Measurements from ENCODE around the gene R3HDM2. TPM values are rescaled to one million over a fixed set of nuclear protein-coding genes. Genes with fewer than 3 reads are reported as not detected.
A peak's percentile ranks its signal among the peaks of the same experiment; 100 is the strongest.
"Not testable (repeated sequence)": the region's sequence is repeated elsewhere in the genome, so short reads cannot be mapped to it uniquely, and the experiment has no call there.

Gene R3HDM2
- total RNA-seq, 1 experiment from 2014 or later: 16.6 TPM

- no peak for DNase-seq (ENCODE audit: low read depth)
Observed at GRCh38 chr12:57330992-57331391, 99.9 kb downstream of the R3HDM2 start.

DNA sequence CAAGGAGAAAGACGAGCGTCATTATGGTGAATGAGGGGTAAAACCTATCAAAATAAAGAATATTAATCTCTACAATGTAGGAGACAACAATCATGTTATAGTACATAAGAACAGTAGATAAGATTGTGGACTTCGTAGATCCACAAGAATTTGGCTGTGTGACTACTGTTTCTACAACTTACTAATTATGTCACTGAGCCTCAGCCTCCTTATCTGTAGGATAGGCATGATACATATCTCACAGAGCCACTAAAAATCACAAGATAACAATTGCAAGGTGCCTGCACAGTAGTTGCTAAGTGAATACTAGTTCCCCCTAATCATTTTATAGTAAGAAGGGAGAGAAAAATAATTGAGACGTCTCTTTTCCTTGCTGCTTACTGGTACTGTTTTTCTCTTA lies 101.6 kb downstream of the R3HDM2 start:
- DNase-seq (ENCODE audit: low read depth): no peak

DNA sequence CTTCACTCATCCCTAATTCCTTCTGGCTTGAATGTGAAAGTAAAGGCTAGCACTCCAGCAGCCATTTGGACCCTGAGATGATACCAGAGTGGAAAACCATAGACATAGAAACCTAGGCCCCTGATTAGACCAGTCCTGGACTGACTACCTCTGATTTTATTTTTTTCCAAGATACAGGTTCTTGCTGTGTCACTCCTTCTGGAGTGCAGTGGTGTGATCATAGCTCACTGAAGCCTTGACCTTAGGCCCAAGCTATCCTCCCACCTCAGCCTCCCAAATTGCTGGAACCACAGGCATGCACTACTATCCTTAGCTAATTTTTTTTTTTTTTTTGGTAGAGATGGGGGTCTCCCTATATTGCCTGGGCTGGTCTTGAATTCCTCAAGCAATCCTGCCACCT lies 105.4 kb downstream of the R3HDM2 start:
- no peak for DNase-seq (ENCODE audit: low read depth)

GRCh38 chr12:57323416-57323815 lies 107.4 kb downstream of the R3HDM2 start:
- no peak for DNase-seq (ENCODE audit: low read depth)

DNA sequence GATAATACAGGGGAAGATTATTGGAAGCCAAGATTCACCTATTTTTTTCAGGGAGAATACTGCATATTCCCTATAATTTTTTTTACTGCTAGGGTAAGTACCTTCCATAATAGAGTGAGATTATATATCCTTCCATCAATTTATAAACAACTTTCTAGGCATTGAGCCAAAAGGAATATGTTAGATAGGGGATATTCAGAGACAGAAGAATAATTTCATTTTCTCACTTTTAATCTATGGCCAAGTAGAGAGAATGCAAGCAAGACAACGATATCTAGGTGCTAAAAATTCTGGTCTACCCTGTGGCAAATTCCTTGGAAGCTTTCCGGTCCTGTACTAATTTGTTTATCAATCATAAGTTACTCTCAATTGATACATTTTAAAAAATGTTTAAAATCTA lies 110.2 kb downstream of the R3HDM2 start:
- no peak for DNase-seq (ENCODE audit: low read depth)

- DNase-seq (ENCODE audit: low read depth): no peak
Observed at GRCh38 chr12:57319678-57320469, 111.0 kb downstream of the R3HDM2 start.

- DNase-seq (ENCODE audit: low read depth): no peak
Observed at GRCh38 chr12:57315681-57316080, 115.2 kb downstream of the R3HDM2 start.

GRCh38 chr12:57312287-57312686 lies 118.6 kb downstream of the R3HDM2 start:
- peak; percentile 34 for DNase-seq (ENCODE audit: low read depth)

DNA sequence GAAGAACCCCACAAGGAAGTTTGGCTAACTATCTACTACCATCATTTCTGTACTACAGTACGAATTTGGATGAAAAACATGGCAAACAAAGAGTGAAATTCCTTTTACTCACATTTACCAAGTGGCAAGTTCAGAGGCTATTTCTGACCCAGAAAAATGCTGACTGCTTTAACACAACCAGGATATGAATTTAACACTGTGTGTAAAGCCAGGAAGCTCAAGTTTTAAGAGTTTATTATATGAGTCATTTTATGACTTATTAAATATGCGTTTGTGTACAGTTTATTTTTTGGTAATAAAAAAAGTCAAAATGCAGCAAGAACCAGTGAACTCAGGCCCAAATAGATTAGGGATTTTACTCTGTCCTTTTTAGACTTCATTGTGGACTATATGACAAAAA lies 121.4 kb downstream of the R3HDM2 start:
- peak; percentile 65 for DNase-seq (ENCODE audit: low read depth)

- no peak for DNase-seq (ENCODE audit: low read depth)
Observed at GRCh38 chr12:57300961-57301584, 129.8 kb downstream of the R3HDM2 start.

DNA sequence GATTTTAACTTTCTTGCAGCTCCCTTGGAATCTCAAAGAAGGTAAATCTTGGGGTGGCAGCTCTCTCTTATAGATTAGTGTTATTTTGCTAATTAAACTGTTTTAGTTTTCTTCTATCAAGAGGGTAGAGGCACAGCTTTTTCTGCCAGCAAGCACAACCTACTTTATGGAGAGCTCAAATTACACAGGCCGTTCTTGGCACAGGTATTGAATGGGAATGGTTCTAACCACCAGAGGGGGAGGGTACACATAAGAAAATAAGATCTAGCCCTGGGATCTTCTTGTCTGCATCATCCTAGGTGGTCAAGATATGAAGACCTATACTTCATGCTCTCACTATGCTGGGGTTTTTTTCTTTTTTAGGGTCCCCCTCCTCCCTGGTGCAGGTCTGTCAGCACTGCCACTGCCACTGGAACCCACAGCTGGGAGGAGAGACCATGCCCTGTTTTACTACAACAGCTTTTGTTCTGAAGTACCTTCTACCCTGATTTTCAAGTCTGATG lies 131.3 kb downstream of the R3HDM2 start:
- no peak for DNase-seq (ENCODE audit: low read depth)

- no peak for DNase-seq (ENCODE audit: low read depth)
Observed at GRCh38 chr12:57296291-57296690, 134.6 kb downstream of the R3HDM2 start.

DNA sequence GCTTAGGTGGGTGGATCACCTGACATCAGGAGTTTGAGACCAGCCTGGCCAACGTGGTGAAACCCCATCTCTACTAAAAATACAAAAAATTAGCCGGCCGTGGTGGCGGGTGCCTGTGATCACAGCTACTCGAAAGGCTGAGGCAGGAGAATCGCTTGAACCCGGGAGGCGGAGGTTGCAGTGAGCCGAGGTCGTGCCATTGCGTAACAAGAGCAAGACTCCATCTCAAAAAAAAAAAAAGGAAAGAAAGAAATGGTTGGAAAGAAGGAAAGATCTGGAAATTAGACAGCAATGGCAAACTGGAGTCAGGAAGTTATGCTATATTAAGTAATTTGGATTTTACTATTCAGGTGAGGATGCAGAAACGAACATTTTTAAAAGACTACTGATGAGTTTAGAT lies 148.8 kb downstream of the R3HDM2 start:
- DNase-seq (ENCODE audit: low read depth): not testable (repeated sequence)

DNA sequence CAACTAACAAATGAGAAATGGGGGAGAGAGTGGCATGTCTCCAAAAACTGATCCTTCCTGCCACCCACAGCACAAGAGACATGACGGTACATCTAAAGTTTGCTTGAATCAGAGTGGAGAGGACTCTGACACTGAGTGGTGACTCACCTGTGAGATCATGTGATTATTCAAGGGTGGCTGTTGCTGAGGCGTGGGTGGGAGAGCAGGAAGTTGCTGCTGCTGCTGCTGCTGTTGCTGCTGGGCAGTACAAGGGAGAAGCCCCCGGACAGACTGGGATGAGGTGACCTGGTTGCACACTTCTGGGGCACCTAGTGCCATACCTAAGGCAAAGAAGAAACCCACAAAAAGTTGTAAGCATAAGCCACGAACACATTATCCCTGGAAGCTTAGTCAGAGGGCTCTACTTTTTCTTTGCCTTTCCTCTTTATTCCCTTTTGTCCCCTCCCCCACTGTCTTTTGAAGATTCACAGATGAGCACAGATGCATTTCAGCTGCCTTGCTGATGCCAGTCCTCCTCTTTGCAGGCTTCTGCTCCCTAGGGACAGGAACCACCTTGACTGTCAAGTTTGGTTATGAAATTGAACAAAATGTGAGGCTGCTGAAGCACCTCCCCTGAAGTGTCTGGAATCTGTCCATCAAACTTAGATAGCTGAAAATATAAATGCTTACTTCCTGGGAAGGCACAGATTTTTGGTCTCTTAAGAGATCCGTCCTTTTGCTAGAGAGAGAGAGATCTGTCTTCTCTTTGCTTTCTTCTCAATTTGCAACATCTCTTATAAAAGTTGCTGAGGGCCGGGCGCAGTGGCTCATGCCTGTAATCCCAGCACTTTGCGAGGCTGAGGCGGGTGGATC lies 150.4 kb downstream of the R3HDM2 start:
- DNase-seq (ENCODE audit: low read depth): peak; percentile 94

GRCh38 chr12:57278465-57279381 lies 152.1 kb downstream of the R3HDM2 start:
- no peak for DNase-seq (ENCODE audit: low read depth)

DNA sequence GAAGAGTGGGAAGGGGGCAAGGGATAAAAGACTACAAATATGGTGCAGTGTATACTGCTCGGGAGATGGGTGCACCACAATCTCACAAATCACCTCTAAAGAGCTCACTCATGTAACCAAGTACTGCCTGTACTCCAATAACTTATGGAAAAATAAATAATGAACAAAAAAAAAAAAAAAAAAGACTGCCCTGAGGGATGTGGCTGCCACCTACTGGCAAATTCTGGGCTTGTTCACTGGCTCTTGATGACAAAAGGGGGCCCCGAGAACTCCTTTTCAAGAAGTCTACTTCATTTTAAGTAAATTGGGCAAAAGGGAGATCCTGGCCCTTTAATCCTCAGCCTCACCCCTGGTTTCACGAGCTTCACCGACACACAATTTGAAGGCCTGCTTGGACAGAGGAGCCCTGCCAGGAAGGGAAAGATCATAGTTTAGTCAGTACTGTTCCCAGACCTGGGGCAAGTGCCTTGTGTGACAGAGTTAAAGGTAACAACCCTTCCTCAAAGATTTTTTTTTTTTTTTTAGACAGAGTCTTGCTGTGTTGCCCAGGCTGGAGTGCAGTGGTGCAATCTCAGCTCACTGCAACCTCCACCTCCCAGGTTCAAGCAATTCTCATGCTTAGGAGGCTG lies 153.8 kb downstream of the R3HDM2 start:
- peak; percentile 52 for DNase-seq (ENCODE audit: low read depth)

DNA sequence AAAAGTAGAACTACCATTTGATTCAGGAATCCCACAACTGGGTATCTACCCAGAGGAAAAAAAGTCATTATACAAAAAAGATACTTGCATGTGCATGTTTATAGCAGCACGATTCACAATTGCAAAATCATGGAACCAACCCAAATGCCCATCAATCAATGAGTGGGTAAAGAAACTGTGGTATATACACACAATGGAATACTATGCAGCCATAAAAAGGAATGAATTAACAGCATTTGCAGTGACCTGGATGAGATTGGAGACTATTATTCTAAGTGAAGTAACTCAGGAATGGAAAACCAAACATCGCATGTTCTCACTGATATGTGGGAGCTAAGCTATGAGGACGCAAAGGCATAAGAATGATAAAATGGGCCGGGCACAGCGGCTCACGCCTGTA lies 154.6 kb downstream of the R3HDM2 start:
- DNase-seq (ENCODE audit: low read depth): not testable (repeated sequence)

- DNase-seq (ENCODE audit: low read depth): no peak
Observed at GRCh38 chr12:57273516-57273915, 157.3 kb downstream of the R3HDM2 start.

- DNase-seq (ENCODE audit: low read depth): peak; percentile 88
Observed at GRCh38 chr12:57272337-57273151, 158.3 kb downstream of the R3HDM2 start.

All from LHCN-M2 (cell line).